ENCODE measurements around the gene MT1H.

GRCh38 chr16:56697456-56698155 is 28.0 kb downstream of the MT1H start:
- no peak for TF ChIP-seq POLR2A (IDR thresholded peaks at IDR 0.05; ENCODE audit: borderline replicate concordance, extremely low read depth, insufficient read depth, insufficient read length)
- TF ChIP-seq EZH2 (IDR thresholded peaks at IDR 0.05) = no peak
- no peak for TF ChIP-seq CTCF (IDR thresholded peaks at IDR 0.05 in 2 of 3, conservative IDR thresholded peaks at IDR 0.05 in 1 of 3; ENCODE audit: borderline replicate concordance in 1 of 3, insufficient read depth in 1 of 3, low read depth in 2 of 3, low read length in 2 of 3)
- no peak for TF ChIP-seq POLR2AphosphoS5 (IDR thresholded peaks at IDR 0.05; ENCODE audit: low read depth, low read length)
- TF ChIP-seq MAX (IDR thresholded peaks at IDR 0.05) = no peak
- TF ChIP-seq SIN3A (IDR thresholded peaks at IDR 0.05; ENCODE audit: low read depth) = no peak
- TF ChIP-seq ATF3 (IDR thresholded peaks at IDR 0.05) = no peak
- TF ChIP-seq EGR1 (IDR thresholded peaks at IDR 0.05; ENCODE audit: low read depth) = no peak
- no peak for TF ChIP-seq REST (IDR thresholded peaks at IDR 0.05; ENCODE audit: low read depth)
- no peak for TF ChIP-seq SRF (IDR thresholded peaks at IDR 0.05; ENCODE audit: low read depth)
- no peak for TF ChIP-seq ZBTB33 (IDR thresholded peaks at IDR 0.05; ENCODE audit: extremely low read depth, insufficient replicate concordance, low read length)
- no peak for TF ChIP-seq SP1 (IDR thresholded peaks at IDR 0.05; ENCODE audit: low read depth)
- TF ChIP-seq FOSL1 (IDR thresholded peaks at IDR 0.05; ENCODE audit: low read depth) = no peak
- TF ChIP-seq YY1 (IDR thresholded peaks at IDR 0.05; ENCODE audit: extremely low read depth, insufficient replicate concordance, low read depth, low read length) = no peak

Data from HCT116 (cell line).